Rectal smooth muscle tissue (tissue), 1 donor: ENCODE measurements around the gene RBMY1A1.
"Not testable (repeated sequence)": the region's sequence is repeated elsewhere in the genome, so short reads cannot be mapped to it uniquely, and the experiment has no call there.

Source experiments
- H3K27ac ChIP-seq: one replicate; pipeline ENCODE4 v1.7.0; 2013; ENCODE audit warnings: low read depth, low read length, inconsistent platforms
- H3K27me3 ChIP-seq: one replicate; pipeline ENCODE4 v1.7.0; 2013; ENCODE audit warnings: low read length; ENCODE audit not compliant: control insufficient read depth, insufficient read depth
- H3K36me3 ChIP-seq: one replicate; pipeline ENCODE4 v1.7.0; 2013; ENCODE audit warnings: low read length; ENCODE audit not compliant: control insufficient read depth, insufficient read depth
- H3K4me1 ChIP-seq: one replicate; pipeline ENCODE4 v1.7.0; 2013; ENCODE audit warnings: low read length; ENCODE audit not compliant: control insufficient read depth, insufficient read depth
- H3K4me3 ChIP-seq: one replicate; pipeline ENCODE4 v1.7.0; 2013; ENCODE audit warnings: low read length
- H3K9ac ChIP-seq: one replicate; pipeline ENCODE4 v1.7.0; 2013; ENCODE audit warnings: low read length

RBMY1A1 gene

GRCh38 chrY:21534579-21534978 lies at the start of gene RBMY1A1:
Gene RBMY1A1 (plus strand): TSS chrY:21534879. CDS start chrY:21536892, 2,013 bp downstream.
- not testable (repeated sequence) for H3K27ac ChIP-seq, H3K27me3 ChIP-seq, H3K4me1 ChIP-seq, H3K36me3 ChIP-seq, H3K9ac ChIP-seq, H3K4me3 ChIP-seq

- not testable (repeated sequence) for H3K27me3 ChIP-seq, H3K4me1 ChIP-seq, H3K36me3 ChIP-seq, H3K4me3 ChIP-seq, H3K9ac ChIP-seq, H3K27ac ChIP-seq
These were observed 23.6 kb upstream of the RBMY1A1 start, which contains the start of gene RBMY1B for GRCh38 chrY:21511038-21511437. Gene RBMY1B (plus strand): TSS chrY:21511338. CDS start chrY:21513351, 2,013 bp downstream.

GRCh38 chrY:21559316-21559984 lies 24.8 kb downstream of the RBMY1A1 start:
- not testable (repeated sequence) for H3K9ac ChIP-seq, H3K27me3 ChIP-seq, H3K4me3 ChIP-seq, H3K27ac ChIP-seq, H3K4me1 ChIP-seq, H3K36me3 ChIP-seq

GRCh38 chrY:21585449-21585848 lies 50.8 kb downstream of the RBMY1A1 start:
- no peak overlapping the region for H3K9ac ChIP-seq
- no peak overlapping the region for H3K27ac ChIP-seq
- H3K36me3 ChIP-seq = no peaks in the 10 kb centered on the region
- no peaks in the 10 kb centered on the region for H3K27me3 ChIP-seq
- H3K4me1 ChIP-seq = no peaks in the 10 kb centered on the region
- H3K4me3 ChIP-seq = no peak overlapping the region

- H3K9ac ChIP-seq, H3K27ac ChIP-seq, H3K27me3 ChIP-seq, H3K4me3 ChIP-seq, H3K4me1 ChIP-seq, H3K36me3 ChIP-seq: not testable (repeated sequence)
These were observed 51.8 kb downstream of the RBMY1A1 start for GRCh38 chrY:21586454-21586853.

- H3K27ac ChIP-seq = no peak overlapping the region
- H3K27me3 ChIP-seq = no peaks in the 10 kb centered on the region
- H3K36me3 ChIP-seq = no peaks in the 10 kb centered on the region
- H3K9ac ChIP-seq = no peak overlapping the region
- no peak overlapping the region for H3K4me3 ChIP-seq
- no peaks in the 10 kb centered on the region for H3K4me1 ChIP-seq
These were observed 57.4 kb downstream of the RBMY1A1 start for GRCh38 chrY:21592059-21592458.

- not testable (repeated sequence) for H3K27me3 ChIP-seq, H3K36me3 ChIP-seq, H3K27ac ChIP-seq, H3K9ac ChIP-seq, H3K4me1 ChIP-seq, H3K4me3 ChIP-seq
These were observed 61.6 kb downstream of the RBMY1A1 start for GRCh38 chrY:21596287-21596686.
